GM19397 (cell line): ENCODE measurements around the gene CSNK2B.

Experiments
- ATAC-seq: cut with Tn5 transposase; IDR thresholded peaks from one replicate; pipeline ENCODE4 v1.9.1; 2021; ENCODE audit warnings: mild to moderate bottlenecking, moderate library complexity; ENCODE audit not compliant: unreplicated experiment

Gene CSNK2B

GRCh38 chr6:31660381-31661261 is 5.3 kb upstream of the CSNK2B start, which contains the start of gene C6orf47:
TSS of gene C6orf47 (minus strand) at chr6:31660778. CDS start at chr6:31659947, 831 bp downstream.
- peak; percentile 50 for ATAC-seq

- ATAC-seq: no peak
These were observed 4.4 kb upstream of the CSNK2B start for GRCh38 chr6:31661262-31662123.

- no peak for ATAC-seq
These were observed 3.7 kb upstream of the CSNK2B start for GRCh38 chr6:31662124-31662723.

GRCh38 chr6:31663126-31663960 is 2.5 kb upstream of the CSNK2B start:
- no peak for ATAC-seq

- no peak for ATAC-seq
These were observed 1.7 kb upstream of the CSNK2B start for GRCh38 chr6:31663961-31664789.

- peak; percentile 23 for ATAC-seq
These were observed 935 bp upstream of the CSNK2B start, which contains the start of gene GPANK1 for GRCh38 chr6:31664790-31665500. TSS of gene GPANK1 (minus strand) at chr6:31664997. CDS start at chr6:31664478, 519 bp downstream.

- no peak for ATAC-seq
These were observed 571 bp downstream of the CSNK2B start for GRCh38 chr6:31666337-31666965.

- ATAC-seq: no peak
These were observed 3.8 kb downstream of the CSNK2B start, which contains the start of gene LY6G5B for GRCh38 chr6:31669676-31670075. TSS of gene LY6G5B (plus strand) at chr6:31669976. CDS start at chr6:31670951, 975 bp downstream.

- no peak for ATAC-seq
These were observed 10.5 kb downstream of the CSNK2B start for GRCh38 chr6:31676322-31676903.

GRCh38 chr6:31676904-31677303 is 11.0 kb downstream of the CSNK2B start:
- no peak for ATAC-seq

- no peak for ATAC-seq
These were observed 12.1 kb downstream of the CSNK2B start for GRCh38 chr6:31677955-31678354.

- ATAC-seq: peak; percentile 49
These were observed 14.6 kb downstream of the CSNK2B start, which contains the start of gene LY6G5C for GRCh38 chr6:31680226-31681134. TSS of gene LY6G5C (minus strand) at chr6:31681067. CDS start at chr6:31680373, 694 bp downstream.

- peak; percentile 35 for ATAC-seq
These were observed 15.3 kb downstream of the CSNK2B start for GRCh38 chr6:31681135-31681671.

GRCh38 chr6:31683591-31683990 is 17.7 kb downstream of the CSNK2B start:
- ATAC-seq: no peak

GRCh38 chr6:31686483-31686882 is 20.6 kb downstream of the CSNK2B start:
- no peak for ATAC-seq

GRCh38 chr6:31687321-31687720 is 21.4 kb downstream of the CSNK2B start:
- no peak for ATAC-seq
